Activated T-helper 1 cell treated with anti-CD3 and anti-CD28 coated beads, Interleukin-12 subunit alpha, Interleukin-12 subunit beta, Interleukin-2, Interleukin-4 antibody, amounts not matched to agents 30 ng/mL and 10 ng/mL and 1 ng/mL, durations not matched to agents 14 hours and 24 hours and 36 hours (primary cell): ENCODE results near the gene DYNLT2. TPM values are rescaled to one million over a fixed set of nuclear protein-coding genes. Genes with fewer than 3 reads are reported as not detected.
A peak's percentile ranks its signal among the peaks of the same experiment; 100 is the strongest.

ENCODE experiments used
- DNase-seq: peaks from one replicate; pipeline ENCODE4 v3.0.0; 2021; ENCODE audit warnings: low spot score
- H3K27ac Mint-ChIP-seq: one replicate; pipeline ENCODE4 v1.8.0; 2021; ENCODE audit warnings: mild to moderate bottlenecking, mixed read lengths
- H3K27me3 Mint-ChIP-seq: one replicate; pipeline ENCODE4 v1.8.0; 2022; ENCODE audit warnings: mild to moderate bottlenecking, moderate library complexity, mixed read lengths; ENCODE audit not compliant: insufficient read depth
- H3K36me3 Mint-ChIP-seq: one replicate; pipeline ENCODE4 v1.8.0; 2021; ENCODE audit warnings: low read depth, mixed read lengths
- H3K4me1 Mint-ChIP-seq: one replicate; pipeline ENCODE4 v1.8.0; 2021; ENCODE audit warnings: low read depth, mixed read lengths
- H3K4me3 Mint-ChIP-seq: one replicate; pipeline ENCODE4 v1.8.0; 2021; ENCODE audit warnings: mild to moderate bottlenecking, moderate library complexity, mixed read lengths
- H3K9me3 Mint-ChIP-seq: one replicate; pipeline ENCODE4 v1.8.0; 2021; ENCODE audit warnings: mixed read lengths
- intact Hi-C: fragments of 100-400 bp; cut with micrococcal nuclease; formaldehyde crosslinking; loops from one replicate; pipeline ENCODE4 v1.15.1; 2024
- total RNA-seq: library from RNA; stranded (reverse); gene quantifications from 2 replicates; pipeline ENCODE4 v1.2.3, GENCODE V29; 2022

The DYNLT2 gene
- total RNA-seq, 1 donor from 2014 or later: 2.2 TPM

GRCh38 chr6:169789944-169790927, 38.9 kb upstream of the DYNLT2 start:
- peaks cover 24% of the 10 kb centered on the region for H3K27me3 Mint-ChIP-seq
- peak overlapping the region; percentile 84 for H3K4me3 Mint-ChIP-seq
- peaks cover 22% of the 10 kb centered on the region for H3K4me1 Mint-ChIP-seq
- no peaks in the 10 kb centered on the region for H3K36me3 Mint-ChIP-seq
- intact Hi-C loops: loop anchor here (1.0 to 5.0 kb wide), 7 partner anchors 39 to 764 kb away; partner anchors contain the start of genes DLL1, DYNLT2, ERMARD and FAM120B
- peak; percentile 62 for DNase-seq
- H3K27ac Mint-ChIP-seq: peak overlapping the region; percentile 34
- no peaks in the 10 kb centered on the region for H3K9me3 Mint-ChIP-seq

GRCh38 chr6:169789146-169789943, 38.0 kb upstream of the DYNLT2 start:
- Mint-ChIP-seq H3K36me3 (no peaks in the 10 kb centered on the region), H3K4me3 (peak overlapping the region; percentile 84), H3K27me3 (peaks cover 17% of the 10 kb centered on the region), H3K9me3 (no peaks in the 10 kb centered on the region), H3K27ac (peak overlapping the region; percentile 34), H3K4me1 (peaks cover 22% of the 10 kb centered on the region)
- DNase-seq: no peak
- intact Hi-C loops: no loop called here

- no peak for DNase-seq
- Mint-ChIP-seq H3K36me3 (no peaks in the 10 kb centered on the region), H3K9me3 (no peaks in the 10 kb centered on the region), H3K27me3 (peaks cover 15% of the 10 kb centered on the region), H3K27ac (no peak overlapping the region), H3K4me3 (peak overlapping the region; percentile 29), H3K4me1 (peaks cover 22% of the 10 kb centered on the region)
- intact Hi-C loops: no loop called here
Measured at GRCh38 chr6:169788809-169789145, 37.4 kb upstream of the DYNLT2 start.

- Mint-ChIP-seq H3K4me1 (peaks cover 22% of the 10 kb centered on the region), H3K36me3 (peaks cover 4% of the 10 kb centered on the region), H3K9me3 (no peaks in the 10 kb centered on the region), H3K27ac (no peak overlapping the region), H3K4me3 (no peak overlapping the region), H3K27me3 (peaks cover 15% of the 10 kb centered on the region)
- intact Hi-C loops: no loop called here
- no peak for DNase-seq
Measured at GRCh38 chr6:169787797-169788196, 36.4 kb upstream of the DYNLT2 start.

GRCh38 chr6:169786349-169786748, 35.0 kb upstream of the DYNLT2 start:
- no peak for DNase-seq
- Mint-ChIP-seq H3K36me3 (peaks cover 6% of the 10 kb centered on the region), H3K27ac (no peak overlapping the region), H3K9me3 (peaks cover under 1% of the 10 kb centered on the region), H3K27me3 (peaks cover 10% of the 10 kb centered on the region), H3K4me1 (peaks cover 20% of the 10 kb centered on the region), H3K4me3 (no peak overlapping the region)
- intact Hi-C loops: no loop called here

GRCh38 chr6:169785566-169785965, 34.2 kb upstream of the DYNLT2 start:
- DNase-seq: no peak
- Mint-ChIP-seq H3K4me3 (no peak overlapping the region), H3K27me3 (peaks cover 3% of the 10 kb centered on the region), H3K4me1 (peaks cover 12% of the 10 kb centered on the region), H3K27ac (no peak overlapping the region), H3K36me3 (peaks cover 7% of the 10 kb centered on the region), H3K9me3 (peaks cover 3% of the 10 kb centered on the region)
- intact Hi-C loops: no loop called here

- H3K9me3 Mint-ChIP-seq: peaks cover 3% of the 10 kb centered on the region
- peaks cover 9% of the 10 kb centered on the region for H3K36me3 Mint-ChIP-seq
- H3K27me3 Mint-ChIP-seq: no peaks in the 10 kb centered on the region
- H3K4me1 Mint-ChIP-seq: peaks cover 5% of the 10 kb centered on the region
- no peak for DNase-seq
- no peak overlapping the region for H3K27ac Mint-ChIP-seq
- H3K4me3 Mint-ChIP-seq: no peak overlapping the region
- intact Hi-C loops: no loop called here
Measured at GRCh38 chr6:169784821-169785340, 33.5 kb upstream of the DYNLT2 start.

GRCh38 chr6:169783971-169784820, 32.8 kb upstream of the DYNLT2 start:
- H3K9me3 Mint-ChIP-seq: peaks cover 3% of the 10 kb centered on the region
- DNase-seq: no peak
- intact Hi-C loops: no loop called here

GRCh38 chr6:169783401-169783800, 32.0 kb upstream of the DYNLT2 start:
- no peak overlapping the region for H3K27ac Mint-ChIP-seq
- peaks cover 3% of the 10 kb centered on the region for H3K9me3 Mint-ChIP-seq
- H3K4me3 Mint-ChIP-seq: no peak overlapping the region
- no peaks in the 10 kb centered on the region for H3K27me3 Mint-ChIP-seq
- peaks cover 9% of the 10 kb centered on the region for H3K36me3 Mint-ChIP-seq
- intact Hi-C loops: no loop called here
- no peak for DNase-seq
- H3K4me1 Mint-ChIP-seq: no peaks in the 10 kb centered on the region

More at GRCh38 chr6:169783971-169784820, 32.8 kb upstream of the DYNLT2 start:
- Mint-ChIP-seq H3K4me1 (no peaks in the 10 kb centered on the region), H3K27ac (no peak overlapping the region), H3K36me3 (peaks cover 9% of the 10 kb centered on the region), H3K4me3 (no peak overlapping the region), H3K27me3 (no peaks in the 10 kb centered on the region)

- Mint-ChIP-seq H3K4me1 (no peaks in the 10 kb centered on the region), H3K27me3 (no peaks in the 10 kb centered on the region), H3K36me3 (peaks cover 9% of the 10 kb centered on the region), H3K9me3 (peaks cover 3% of the 10 kb centered on the region), H3K4me3 (no peak overlapping the region), H3K27ac (no peak overlapping the region)
- intact Hi-C loops: no loop called here
- DNase-seq: no peak
Measured at GRCh38 chr6:169782966-169783365, 31.6 kb upstream of the DYNLT2 start.

- Mint-ChIP-seq H3K4me1 (no peaks in the 10 kb centered on the region), H3K9me3 (peaks cover 3% of the 10 kb centered on the region), H3K4me3 (no peak overlapping the region), H3K27me3 (no peaks in the 10 kb centered on the region), H3K27ac (no peak overlapping the region), H3K36me3 (peaks cover 14% of the 10 kb centered on the region)
- DNase-seq: no peak
- intact Hi-C loops: no loop called here
Measured at GRCh38 chr6:169780571-169781091, 29.3 kb upstream of the DYNLT2 start.

GRCh38 chr6:169779896-169780295, 28.5 kb upstream of the DYNLT2 start:
- Mint-ChIP-seq H3K4me1 (no peaks in the 10 kb centered on the region), H3K27ac (no peak overlapping the region), H3K9me3 (peaks cover 3% of the 10 kb centered on the region), H3K36me3 (peaks cover 14% of the 10 kb centered on the region), H3K4me3 (no peak overlapping the region), H3K27me3 (no peaks in the 10 kb centered on the region)
- no peak for DNase-seq
- intact Hi-C loops: no loop called here
